ENCODE measurements around the gene ZNF213.

DNA sequence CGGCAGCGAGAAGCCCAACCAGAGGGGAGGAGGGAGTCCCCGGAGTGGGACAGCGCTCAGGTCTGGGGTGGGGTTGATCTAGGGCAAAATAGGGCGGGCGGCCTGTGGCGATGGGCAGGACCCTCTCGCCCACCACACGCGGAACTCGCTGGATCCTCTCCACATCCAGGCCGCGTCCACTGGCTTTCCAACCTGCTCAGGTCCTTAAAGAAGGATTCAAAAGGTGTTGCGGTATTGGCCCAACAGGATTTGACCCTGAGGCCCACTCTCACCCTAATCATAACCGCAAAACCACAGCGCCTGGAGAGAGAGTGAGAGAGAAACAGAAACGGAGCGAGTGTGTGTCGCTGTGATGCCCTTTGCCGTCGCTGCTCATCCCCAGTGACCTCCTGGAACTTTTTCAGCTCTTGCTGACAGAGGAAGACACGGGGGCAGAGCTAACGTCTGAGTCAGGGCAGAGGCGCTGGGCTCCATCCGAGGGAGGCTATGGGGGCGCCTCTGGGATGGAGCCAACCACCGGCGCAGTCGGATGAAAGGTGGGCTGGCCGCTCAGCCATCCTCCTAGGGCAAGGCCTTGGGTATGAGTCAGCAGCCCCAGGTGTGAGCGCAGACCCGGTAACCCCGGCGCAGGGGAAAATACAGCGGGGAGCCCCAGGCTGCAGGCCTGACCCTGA lies 36.5 kb downstream of the ZNF213 start:
- TF ChIP-seq, protein P1, sequence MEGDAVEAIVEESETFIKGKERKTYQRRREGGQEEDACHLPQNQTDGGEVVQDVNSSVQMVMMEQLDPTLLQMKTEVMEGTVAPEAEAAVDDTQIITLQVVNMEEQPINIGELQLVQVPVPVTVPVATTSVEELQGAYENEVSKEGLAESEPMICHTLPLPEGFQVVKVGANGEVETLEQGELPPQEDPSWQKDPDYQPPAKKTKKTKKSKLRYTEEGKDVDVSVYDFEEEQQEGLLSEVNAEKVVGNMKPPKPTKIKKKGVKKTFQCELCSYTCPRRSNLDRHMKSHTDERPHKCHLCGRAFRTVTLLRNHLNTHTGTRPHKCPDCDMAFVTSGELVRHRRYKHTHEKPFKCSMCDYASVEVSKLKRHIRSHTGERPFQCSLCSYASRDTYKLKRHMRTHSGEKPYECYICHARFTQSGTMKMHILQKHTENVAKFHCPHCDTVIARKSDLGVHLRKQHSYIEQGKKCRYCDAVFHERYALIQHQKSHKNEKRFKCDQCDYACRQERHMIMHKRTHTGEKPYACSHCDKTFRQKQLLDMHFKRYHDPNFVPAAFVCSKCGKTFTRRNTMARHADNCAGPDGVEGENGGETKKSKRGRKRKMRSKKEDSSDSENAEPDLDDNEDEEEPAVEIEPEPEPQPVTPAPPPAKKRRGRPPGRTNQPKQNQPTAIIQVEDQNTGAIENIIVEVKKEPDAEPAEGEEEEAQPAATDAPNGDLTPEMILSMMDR (IDR thresholded peaks at IDR 0.05; ENCODE audit: low read length) = no peak
- TF ChIP-seq EZH2 (IDR thresholded peaks at IDR 0.05; ENCODE audit: borderline replicate concordance, low read length) = no peak

Measured in OCI-LY1 (cell line).